KMS-11 (cell line): ENCODE data around the gene CREBL2.

ENCODE experiments used
- H2AFZ ChIP-seq: fragments of 200-600 bp; sonication (generic); 2 replicates; pipeline ENCODE4 v1.6.1; 2016; ENCODE audit warnings: antibody characterized with exemption, mixed run types, low read depth
- H3K27ac ChIP-seq: fragments of 200-600 bp; sonication (generic); 2 replicates; pipeline ENCODE4 v1.6.1; 2016; ENCODE audit warnings: mild to moderate bottlenecking, mixed run types
- H3K27me3 ChIP-seq: fragments of 200-600 bp; sonication (generic); 2 replicates; pipeline ENCODE4 v1.6.1; 2017; ENCODE audit warnings: mild to moderate bottlenecking, low read depth, mixed run types, moderate library complexity; ENCODE audit not compliant: insufficient read depth
- H3K36me3 ChIP-seq: fragments of 200-600 bp; sonication (generic); 2 replicates; pipeline ENCODE4 v1.6.1; 2017; ENCODE audit warnings: mild to moderate bottlenecking, mixed run types; ENCODE audit not compliant: insufficient read depth
- H3K4me1 ChIP-seq: fragments of 200-600 bp; sonication (generic); 2 replicates; pipeline ENCODE4 v1.6.1; 2016; ENCODE audit warnings: mild to moderate bottlenecking, low read depth, mixed run types; ENCODE audit not compliant: poor library complexity, severe bottlenecking
- H3K4me2 ChIP-seq: fragments of 200-600 bp; sonication (generic); 2 replicates; pipeline ENCODE4 v1.7.0; 2016; ENCODE audit warnings: mild to moderate bottlenecking, mixed run types
- H3K4me3 ChIP-seq: fragments of 200-600 bp; sonication (generic); IDR thresholded peaks from 2 replicates; pipeline ENCODE4 v1.6.1; 2017; ENCODE audit warnings: low read depth, low read length, mixed read lengths; ENCODE audit not compliant: insufficient read depth
- H3K79me2 ChIP-seq: fragments of 200-600 bp; sonication (generic); 2 replicates; pipeline ENCODE4 v1.6.1; 2016; ENCODE audit warnings: low read depth, mixed run types; ENCODE audit not compliant: insufficient read depth
- H3K9ac ChIP-seq: fragments of 200-600 bp; sonication (generic); 2 replicates; pipeline ENCODE4 v1.6.1; 2016; ENCODE audit warnings: mild to moderate bottlenecking, mixed run types
- H4K20me1 ChIP-seq: fragments of 200-600 bp; sonication (generic); 2 replicates; pipeline ENCODE4 v1.6.1; 2016; ENCODE audit warnings: mild to moderate bottlenecking, mixed run types; ENCODE audit not compliant: insufficient read depth
- TF ChIP-seq, protein P1 (sequence below): fragments of 200-600 bp; sonication (generic); conservative IDR thresholded peaks from 2 replicates; pipeline ENCODE4 v1.6.1; 2017; ENCODE audit warnings: low read depth, mild to moderate bottlenecking, antibody characterized with exemption, low read length, moderate library complexity, mixed read lengths

CREBL2 gene

DNA sequence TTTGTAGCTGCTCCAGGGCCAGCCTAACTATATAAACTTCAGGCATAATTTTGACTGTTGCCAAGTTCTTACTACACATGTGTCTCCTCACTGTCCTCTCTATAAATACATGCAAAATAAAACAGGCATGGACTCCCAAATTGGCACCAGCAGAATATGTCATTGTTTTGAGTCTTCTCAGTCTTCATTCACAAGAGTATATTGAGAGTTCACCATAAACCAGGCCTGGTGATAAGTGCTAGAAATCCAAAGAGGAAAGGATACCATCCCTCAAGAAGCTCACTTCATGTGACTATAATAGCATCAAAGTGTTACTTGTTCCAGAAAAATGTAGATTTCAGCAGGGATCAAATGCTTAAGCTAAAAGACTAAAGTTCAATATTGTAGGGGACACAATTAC, 70.6 kb downstream of the CREBL2 start:
- no peaks in the 10 kb centered on the region; the same call in 1 of the 2 replicates for H4K20me1 ChIP-seq
- no peak overlapping the region for H3K9ac ChIP-seq
- H3K27ac ChIP-seq, result no peak overlapping the region
- no peaks in the 10 kb centered on the region for H3K79me2 ChIP-seq
- H3K4me1 ChIP-seq, result peaks cover 5% of the 10 kb centered on the region
- no peak overlapping the region for H3K4me3 ChIP-seq
- H3K36me3 ChIP-seq, result no peaks in the 10 kb centered on the region
- H3K27me3 ChIP-seq, result no peaks in the 10 kb centered on the region
- no peak overlapping the region for H3K4me2 ChIP-seq
- H2AFZ ChIP-seq, result no peak overlapping the region
- TF ChIP-seq, protein P1, sequence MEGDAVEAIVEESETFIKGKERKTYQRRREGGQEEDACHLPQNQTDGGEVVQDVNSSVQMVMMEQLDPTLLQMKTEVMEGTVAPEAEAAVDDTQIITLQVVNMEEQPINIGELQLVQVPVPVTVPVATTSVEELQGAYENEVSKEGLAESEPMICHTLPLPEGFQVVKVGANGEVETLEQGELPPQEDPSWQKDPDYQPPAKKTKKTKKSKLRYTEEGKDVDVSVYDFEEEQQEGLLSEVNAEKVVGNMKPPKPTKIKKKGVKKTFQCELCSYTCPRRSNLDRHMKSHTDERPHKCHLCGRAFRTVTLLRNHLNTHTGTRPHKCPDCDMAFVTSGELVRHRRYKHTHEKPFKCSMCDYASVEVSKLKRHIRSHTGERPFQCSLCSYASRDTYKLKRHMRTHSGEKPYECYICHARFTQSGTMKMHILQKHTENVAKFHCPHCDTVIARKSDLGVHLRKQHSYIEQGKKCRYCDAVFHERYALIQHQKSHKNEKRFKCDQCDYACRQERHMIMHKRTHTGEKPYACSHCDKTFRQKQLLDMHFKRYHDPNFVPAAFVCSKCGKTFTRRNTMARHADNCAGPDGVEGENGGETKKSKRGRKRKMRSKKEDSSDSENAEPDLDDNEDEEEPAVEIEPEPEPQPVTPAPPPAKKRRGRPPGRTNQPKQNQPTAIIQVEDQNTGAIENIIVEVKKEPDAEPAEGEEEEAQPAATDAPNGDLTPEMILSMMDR, result no peak

DNA sequence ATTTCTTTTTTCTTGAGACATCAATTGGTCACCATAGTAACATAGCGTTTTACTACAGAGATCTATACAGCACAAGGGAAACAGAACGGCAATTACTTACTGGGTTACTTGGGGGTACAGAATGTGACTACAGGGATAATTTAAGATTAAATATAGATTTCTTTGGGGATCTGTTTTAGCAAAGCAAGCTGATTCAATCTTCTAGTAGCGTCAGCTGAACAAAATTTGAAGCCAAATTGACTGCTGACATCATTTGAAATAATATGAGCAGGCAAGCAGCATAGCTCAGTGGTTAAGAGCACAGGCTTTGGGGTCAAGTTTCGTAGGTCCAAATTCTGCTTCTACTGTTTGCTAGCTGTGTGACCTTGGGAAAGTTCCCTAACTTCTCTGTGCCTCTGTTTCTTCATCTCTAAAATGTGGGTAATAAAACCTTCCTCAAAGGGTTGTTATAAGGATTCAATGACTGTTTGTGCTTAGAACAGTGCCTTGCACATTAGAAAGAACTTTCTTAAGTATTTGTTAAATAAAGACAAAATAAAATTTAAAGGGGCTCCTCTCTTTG, 71.5 kb downstream of the CREBL2 start:
- no peak overlapping the region for H3K27ac ChIP-seq
- H3K9ac ChIP-seq, result no peak overlapping the region
- H3K4me2 ChIP-seq, result no peak overlapping the region

GRCh38 chr12:12683725-12684124, 72.0 kb downstream of the CREBL2 start:
- no peaks in the 10 kb centered on the region for H3K4me1 ChIP-seq

More for the DNA sequence above, 71.5 kb downstream of the CREBL2 start:
- Histone ChIP-seq H2AFZ (no peak overlapping the region), H3K4me3 (no peak overlapping the region), H3K36me3 (no peaks in the 10 kb centered on the region), H3K4me1 (no peaks in the 10 kb centered on the region), H3K27me3 (no peaks in the 10 kb centered on the region), H3K79me2 (no peaks in the 10 kb centered on the region), H4K20me1 (no peaks in the 10 kb centered on the region; the same call in 1 of the 2 replicates)
- TF ChIP-seq, protein P1, result no peak

GRCh38 chr12:12684375-12685106, 72.9 kb downstream of the CREBL2 start:
- TF ChIP-seq, protein P1, result no peak
- no peaks in the 10 kb centered on the region for H3K4me1 ChIP-seq
- no peak overlapping the region for H3K4me2 ChIP-seq
- no peak overlapping the region for H3K9ac ChIP-seq
- H3K27ac ChIP-seq, result no peak overlapping the region
- no peaks in the 10 kb centered on the region for H3K36me3 ChIP-seq
- H3K79me2 ChIP-seq, result no peaks in the 10 kb centered on the region
- H3K4me3 ChIP-seq, result no peak overlapping the region
- no peaks in the 10 kb centered on the region for H3K27me3 ChIP-seq
- H2AFZ ChIP-seq, result no peak overlapping the region
- H4K20me1 ChIP-seq, result no peaks in the 10 kb centered on the region

More at GRCh38 chr12:12683725-12684124, 72.0 kb downstream of the CREBL2 start:
- Histone ChIP-seq H3K27me3 (no peaks in the 10 kb centered on the region), H3K36me3 (no peaks in the 10 kb centered on the region), H3K27ac (no peak overlapping the region), H4K20me1 (no peaks in the 10 kb centered on the region), H3K4me2 (no peak overlapping the region), H3K4me3 (no peak overlapping the region), H2AFZ (no peak overlapping the region), H3K79me2 (no peaks in the 10 kb centered on the region), H3K9ac (no peak overlapping the region)
- TF ChIP-seq, protein P1, result no peak
